HCT116 (cell line): ENCODE data around the gene BRD9.

Source experiments
- CEBPB ChIP-seq: IDR thresholded peaks from 2 replicates; pipeline ENCODE4 v1.6.1; 2012; ENCODE audit warnings: low read depth
- TF ChIP-seq, protein P1 (sequence below): IDR thresholded peaks from 2 replicates; pipeline ENCODE4 v1.6.1; 2011; ENCODE audit warnings: mild to moderate bottlenecking, low read length, moderate library complexity; ENCODE audit not compliant: insufficient replicate concordance; ENCODE audit errors: extremely low read depth
- TF ChIP-seq, protein P2 (sequence below), 3 experiments: fragments of 200-600 bp in 1 of 3; sonication (generic) in 1 of 3; IDR thresholded peaks in 2 of 3; conservative IDR thresholded peaks in 1 of 3; 2 replicates each; pipeline ENCODE4 v1.5.1; 2012 to 2017; ENCODE audit warnings: low read depth in 2 of 3, low read length in 2 of 3, antibody characterized with exemption in 1 of 3, borderline replicate concordance in 1 of 3, control low read depth in 1 of 3, mild to moderate bottlenecking in 1 of 3, mixed read lengths in 1 of 3, mixed run types in 1 of 3, moderate library complexity in 1 of 3; ENCODE audit not compliant: insufficient read depth in 1 of 3
- TF ChIP-seq, protein P3 (sequence below): IDR thresholded peaks from 2 replicates; pipeline ENCODE4 v1.6.1; 2012

DNA sequence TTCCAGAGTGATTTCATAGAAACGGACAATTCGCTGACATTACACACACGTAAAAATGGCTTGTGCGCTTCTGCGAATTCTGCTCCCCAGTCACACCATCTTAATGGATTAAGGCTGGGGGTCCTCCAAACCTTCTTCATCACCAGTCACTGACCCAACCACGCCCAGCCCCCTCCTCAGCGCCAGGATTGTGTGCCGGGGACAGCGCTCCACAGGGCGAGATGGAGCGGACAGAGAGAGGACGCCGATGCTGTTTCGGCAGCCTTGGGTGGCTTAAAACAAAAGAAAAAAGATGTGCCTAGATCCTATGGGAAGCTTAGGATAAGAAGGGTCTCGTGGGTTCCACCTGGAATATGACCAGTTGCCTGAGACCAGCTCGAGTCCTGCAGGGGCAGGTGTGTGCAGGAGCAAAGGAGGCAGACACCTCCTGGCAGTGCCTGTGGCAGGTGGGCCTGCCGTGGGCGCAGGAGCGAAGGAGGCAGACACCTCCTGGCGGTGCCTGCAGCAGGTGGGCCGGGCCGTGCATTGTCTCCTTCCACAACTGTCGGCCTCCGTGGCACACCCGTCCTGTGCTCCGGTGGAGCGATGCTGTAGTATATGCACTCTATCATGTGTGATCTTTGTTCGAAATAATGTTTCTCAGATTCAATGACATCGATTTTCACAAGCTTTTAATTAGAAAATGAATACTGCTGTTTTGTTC lies 20.9 kb downstream of the BRD9 start:
- TF ChIP-seq, protein P1, sequence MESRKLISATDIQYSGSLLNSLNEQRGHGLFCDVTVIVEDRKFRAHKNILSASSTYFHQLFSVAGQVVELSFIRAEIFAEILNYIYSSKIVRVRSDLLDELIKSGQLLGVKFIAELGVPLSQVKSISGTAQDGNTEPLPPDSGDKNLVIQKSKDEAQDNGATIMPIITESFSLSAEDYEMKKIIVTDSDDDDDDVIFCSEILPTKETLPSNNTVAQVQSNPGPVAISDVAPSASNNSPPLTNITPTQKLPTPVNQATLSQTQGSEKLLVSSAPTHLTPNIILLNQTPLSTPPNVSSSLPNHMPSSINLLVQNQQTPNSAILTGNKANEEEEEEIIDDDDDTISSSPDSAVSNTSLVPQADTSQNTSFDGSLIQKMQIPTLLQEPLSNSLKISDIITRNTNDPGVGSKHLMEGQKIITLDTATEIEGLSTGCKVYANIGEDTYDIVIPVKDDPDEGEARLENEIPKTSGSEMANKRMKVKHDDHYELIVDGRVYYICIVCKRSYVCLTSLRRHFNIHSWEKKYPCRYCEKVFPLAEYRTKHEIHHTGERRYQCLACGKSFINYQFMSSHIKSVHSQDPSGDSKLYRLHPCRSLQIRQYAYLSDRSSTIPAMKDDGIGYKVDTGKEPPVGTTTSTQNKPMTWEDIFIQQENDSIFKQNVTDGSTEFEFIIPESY = no peak
- TF ChIP-seq, protein P2, sequence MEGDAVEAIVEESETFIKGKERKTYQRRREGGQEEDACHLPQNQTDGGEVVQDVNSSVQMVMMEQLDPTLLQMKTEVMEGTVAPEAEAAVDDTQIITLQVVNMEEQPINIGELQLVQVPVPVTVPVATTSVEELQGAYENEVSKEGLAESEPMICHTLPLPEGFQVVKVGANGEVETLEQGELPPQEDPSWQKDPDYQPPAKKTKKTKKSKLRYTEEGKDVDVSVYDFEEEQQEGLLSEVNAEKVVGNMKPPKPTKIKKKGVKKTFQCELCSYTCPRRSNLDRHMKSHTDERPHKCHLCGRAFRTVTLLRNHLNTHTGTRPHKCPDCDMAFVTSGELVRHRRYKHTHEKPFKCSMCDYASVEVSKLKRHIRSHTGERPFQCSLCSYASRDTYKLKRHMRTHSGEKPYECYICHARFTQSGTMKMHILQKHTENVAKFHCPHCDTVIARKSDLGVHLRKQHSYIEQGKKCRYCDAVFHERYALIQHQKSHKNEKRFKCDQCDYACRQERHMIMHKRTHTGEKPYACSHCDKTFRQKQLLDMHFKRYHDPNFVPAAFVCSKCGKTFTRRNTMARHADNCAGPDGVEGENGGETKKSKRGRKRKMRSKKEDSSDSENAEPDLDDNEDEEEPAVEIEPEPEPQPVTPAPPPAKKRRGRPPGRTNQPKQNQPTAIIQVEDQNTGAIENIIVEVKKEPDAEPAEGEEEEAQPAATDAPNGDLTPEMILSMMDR (IDR thresholded peaks at IDR 0.05 in 2 of 3, conservative IDR thresholded peaks at IDR 0.05 in 1 of 3; ENCODE audit: borderline replicate concordance in 1 of 3, insufficient read depth in 1 of 3, low read depth in 2 of 3, low read length in 2 of 3) = no peak
- no peak for TF ChIP-seq CEBPB
- TF ChIP-seq, protein P3, sequence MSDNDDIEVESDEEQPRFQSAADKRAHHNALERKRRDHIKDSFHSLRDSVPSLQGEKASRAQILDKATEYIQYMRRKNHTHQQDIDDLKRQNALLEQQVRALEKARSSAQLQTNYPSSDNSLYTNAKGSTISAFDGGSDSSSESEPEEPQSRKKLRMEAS = no peak
